ENCODE results near the gene VPS13D. TPM values are rescaled to one million over a fixed set of nuclear protein-coding genes. Genes with fewer than 3 reads are reported as not detected.

Gene VPS13D
- total RNA-seq, 4 donors from 2014 or later, result 88.1 to 105 (median 97.1) TPM

DNA sequence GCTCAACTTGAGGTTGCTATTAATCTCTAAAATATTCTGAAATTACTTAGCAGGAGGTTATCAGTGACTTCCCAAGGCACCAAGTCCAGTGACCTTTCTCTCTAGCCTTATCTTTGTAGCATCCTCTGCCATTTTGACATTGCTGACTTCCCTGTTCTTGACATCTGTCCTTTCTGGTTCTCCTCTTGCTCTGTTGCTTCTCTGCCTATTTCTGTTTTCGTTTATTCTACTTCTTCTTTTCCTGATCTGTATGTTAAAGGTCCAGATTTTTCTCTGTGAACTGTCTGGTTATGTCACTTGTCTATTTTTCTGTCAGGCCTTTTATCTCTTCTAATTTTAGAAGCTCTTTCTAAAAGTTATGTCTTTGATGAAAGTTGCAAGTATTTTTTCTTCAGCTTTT lies 178.8 kb downstream of the VPS13D start:
- DNase-seq (ENCODE audit: low spot score), result no peak
- ATAC-seq (ENCODE audit: low FRiP score), result no peak
- TF ChIP-seq, protein P1, sequence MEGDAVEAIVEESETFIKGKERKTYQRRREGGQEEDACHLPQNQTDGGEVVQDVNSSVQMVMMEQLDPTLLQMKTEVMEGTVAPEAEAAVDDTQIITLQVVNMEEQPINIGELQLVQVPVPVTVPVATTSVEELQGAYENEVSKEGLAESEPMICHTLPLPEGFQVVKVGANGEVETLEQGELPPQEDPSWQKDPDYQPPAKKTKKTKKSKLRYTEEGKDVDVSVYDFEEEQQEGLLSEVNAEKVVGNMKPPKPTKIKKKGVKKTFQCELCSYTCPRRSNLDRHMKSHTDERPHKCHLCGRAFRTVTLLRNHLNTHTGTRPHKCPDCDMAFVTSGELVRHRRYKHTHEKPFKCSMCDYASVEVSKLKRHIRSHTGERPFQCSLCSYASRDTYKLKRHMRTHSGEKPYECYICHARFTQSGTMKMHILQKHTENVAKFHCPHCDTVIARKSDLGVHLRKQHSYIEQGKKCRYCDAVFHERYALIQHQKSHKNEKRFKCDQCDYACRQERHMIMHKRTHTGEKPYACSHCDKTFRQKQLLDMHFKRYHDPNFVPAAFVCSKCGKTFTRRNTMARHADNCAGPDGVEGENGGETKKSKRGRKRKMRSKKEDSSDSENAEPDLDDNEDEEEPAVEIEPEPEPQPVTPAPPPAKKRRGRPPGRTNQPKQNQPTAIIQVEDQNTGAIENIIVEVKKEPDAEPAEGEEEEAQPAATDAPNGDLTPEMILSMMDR (IDR thresholded peaks at IDR 0.05), result no peak

DNA sequence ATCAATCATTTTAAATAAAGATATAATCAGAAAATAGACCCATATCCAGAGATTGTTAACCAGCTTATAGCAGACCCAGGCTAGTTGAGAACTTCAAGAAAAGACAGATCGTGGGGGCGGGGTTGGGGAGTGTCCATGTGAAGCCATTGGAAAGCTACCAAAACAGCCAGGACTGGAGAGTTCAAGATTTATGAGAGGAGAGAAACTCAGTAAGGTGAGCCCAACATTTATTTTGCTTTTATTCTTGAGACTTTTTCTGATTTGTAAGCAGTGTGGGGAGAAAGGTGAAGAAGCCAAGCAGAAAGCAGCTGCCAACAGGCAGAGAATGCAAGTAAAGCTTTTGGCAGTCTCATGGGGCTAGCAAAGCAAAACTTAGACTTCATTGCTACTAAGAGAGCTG lies 179.9 kb downstream of the VPS13D start:
- TF ChIP-seq, protein P1 (IDR thresholded peaks at IDR 0.05), result no peak
- DNase-seq (ENCODE audit: low spot score) (no peak), ATAC-seq (ENCODE audit: low FRiP score) (no peak)

DNA sequence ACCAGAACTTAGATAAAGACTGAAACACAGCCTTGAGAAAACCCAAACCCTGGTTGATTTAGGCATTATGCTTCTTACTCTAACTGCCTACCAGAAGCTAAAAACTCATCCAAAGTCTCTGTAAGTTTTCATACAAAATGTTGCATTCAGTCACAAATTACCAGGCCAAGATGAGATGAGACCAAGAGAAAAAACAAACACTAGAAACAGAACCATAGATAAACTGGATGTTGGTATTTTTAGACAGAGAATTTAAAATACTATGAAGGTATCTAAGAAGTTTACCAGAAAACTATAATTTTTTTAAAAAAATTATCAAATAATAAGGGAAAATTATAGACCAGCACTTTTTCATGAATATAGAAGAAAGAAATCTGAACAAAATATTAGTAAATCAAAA lies 180.5 kb downstream of the VPS13D start:
- ATAC-seq (ENCODE audit: low FRiP score) (no peak), DNase-seq (ENCODE audit: low spot score) (no peak)
- TF ChIP-seq, protein P1 (IDR thresholded peaks at IDR 0.05), result no peak

DNA sequence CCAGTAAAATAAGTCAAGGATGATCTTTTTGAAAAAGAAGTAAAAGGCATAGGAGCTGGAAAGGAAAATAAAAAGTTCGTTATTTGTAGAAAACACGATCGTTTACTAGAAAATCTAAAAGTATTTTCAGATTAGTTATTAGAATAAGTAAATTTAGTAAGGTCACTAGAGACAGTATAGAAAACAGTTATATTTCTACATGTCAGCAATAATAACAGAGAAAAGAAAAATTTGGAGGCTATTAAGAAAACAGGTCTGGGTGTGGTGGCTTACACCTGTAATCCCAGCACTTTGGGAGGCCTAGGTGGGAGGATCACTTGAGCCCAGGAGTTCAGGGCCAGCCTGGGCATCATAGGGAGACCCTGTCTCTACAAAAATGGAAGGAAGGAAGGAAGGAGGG lies 181.3 kb downstream of the VPS13D start:
- TF ChIP-seq, protein P1 (IDR thresholded peaks at IDR 0.05), result no peak
- DNase-seq (ENCODE audit: low spot score) (no peak), ATAC-seq (ENCODE audit: low FRiP score) (no peak)

DNA sequence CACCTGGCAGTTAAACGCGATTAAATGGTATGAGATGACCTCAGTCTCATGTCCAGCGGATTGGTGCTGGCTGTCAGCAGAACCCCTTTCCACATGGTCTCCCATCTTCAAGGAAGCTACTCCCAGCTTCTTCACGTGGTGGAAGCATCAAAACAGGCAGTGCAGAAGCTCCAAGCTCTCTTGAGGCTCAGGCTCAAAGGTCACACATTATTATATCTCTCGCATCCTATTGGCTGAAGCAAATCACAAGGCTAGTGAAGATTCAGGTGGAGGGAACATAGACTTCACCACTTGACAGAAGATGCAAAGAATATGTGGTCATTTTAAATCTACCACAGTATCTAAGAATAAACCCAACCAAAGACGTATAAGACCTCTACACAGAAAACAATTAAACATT lies 181.9 kb downstream of the VPS13D start:
- DNase-seq (ENCODE audit: low spot score) (no peak), ATAC-seq (ENCODE audit: low FRiP score) (no peak)
- TF ChIP-seq, protein P1 (IDR thresholded peaks at IDR 0.05), result no peak

DNA sequence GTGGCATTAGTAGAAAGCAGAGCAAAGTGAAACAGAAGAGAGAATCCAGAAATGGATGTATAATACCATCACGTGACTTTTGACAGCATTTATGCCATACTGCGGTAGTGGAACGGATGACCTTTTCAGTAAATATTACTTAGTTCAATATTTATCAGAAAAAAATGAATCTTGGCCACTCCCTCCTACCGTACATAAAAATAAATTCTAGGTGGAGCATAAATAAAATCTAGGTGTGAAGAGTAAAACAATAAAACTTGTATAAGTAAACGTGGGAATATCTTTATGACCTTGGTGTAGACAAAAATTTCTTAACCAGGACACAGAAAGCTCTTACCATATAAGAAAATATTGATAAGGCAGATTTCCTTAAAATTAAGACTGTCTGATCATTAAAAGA lies 182.6 kb downstream of the VPS13D start:
- DNase-seq (ENCODE audit: low spot score), result no peak
- TF ChIP-seq, protein P1 (IDR thresholded peaks at IDR 0.05), result no peak
- no peak for ATAC-seq (ENCODE audit: low FRiP score)

DNA sequence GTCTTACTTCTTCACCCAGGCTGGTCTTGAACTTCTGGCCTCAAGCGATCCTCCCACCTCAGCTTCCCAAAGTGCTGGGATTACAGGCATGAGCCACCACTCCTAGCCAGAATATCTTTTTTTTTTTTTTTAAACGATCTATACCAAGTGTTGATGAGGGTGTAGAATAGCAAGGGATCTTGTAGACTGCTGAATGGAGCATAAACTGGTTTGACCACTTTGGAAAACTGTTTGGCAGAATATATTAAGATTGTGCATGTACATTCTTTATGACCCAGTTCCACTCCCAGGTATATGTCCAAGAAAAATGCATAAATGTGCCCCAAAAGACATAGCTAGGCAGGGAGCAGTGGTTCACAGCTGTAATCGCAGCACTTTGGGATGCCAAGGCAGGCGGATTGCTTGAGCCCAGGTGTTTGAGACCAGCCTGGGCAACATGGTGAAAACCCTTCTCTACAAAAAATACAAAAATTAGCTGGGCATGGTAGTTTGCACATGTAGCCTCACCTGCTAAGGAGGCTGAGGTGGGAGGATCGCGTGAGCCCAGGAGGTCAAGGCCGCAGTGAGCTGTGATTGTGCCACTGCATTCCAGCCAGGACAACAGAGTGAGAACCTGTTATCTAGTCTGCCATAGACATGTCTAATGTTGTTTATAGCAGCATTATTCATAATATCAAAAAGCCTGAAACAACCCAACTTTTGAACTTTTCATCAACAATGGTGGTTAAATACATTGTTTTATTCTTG lies 184.0 kb downstream of the VPS13D start:
- TF ChIP-seq, protein P1 (IDR thresholded peaks at IDR 0.05), result no peak
- ATAC-seq (ENCODE audit: low FRiP score) (no peak), DNase-seq (ENCODE audit: low spot score) (no peak)

All from omental fat pad (tissue), 4 donors.